ENCODE results near the gene INTS2. TPM values are rescaled to one million over a fixed set of nuclear protein-coding genes. Genes with fewer than 3 reads are reported as not detected.

The INTS2 gene
- polyA plus RNA-seq, 1 donor (not counting 4 experiments of a cell fraction or from before 2014, with no cell fraction given) = 10.4 TPM

- FAIRE-seq = no peak
- H3K27ac ChIP-seq (ENCODE audit: control insufficient read depth, insufficient read depth, low read length) = no peak overlapping the region
- no peaks in the 10 kb centered on the region for H3K27me3 ChIP-seq (ENCODE audit: control insufficient read depth, extremely low read depth, insufficient read depth, low read length)
- H3K9ac ChIP-seq (ENCODE audit: control insufficient read depth, extremely low read depth, insufficient read depth, low read length) = no peak overlapping the region
- H3K9me1 ChIP-seq (ENCODE audit: control insufficient read depth, extremely low read depth, insufficient read depth, low read length) = no peaks in the 10 kb centered on the region
- peaks cover 4 to 7% of the 10 kb centered on the region in 2 experiments for H3K36me3 ChIP-seq (ENCODE audit: control insufficient read depth in 2 of 2, extremely low read depth in 1 of 2, insufficient read depth in 2 of 2, low read length in 2 of 2)
- H4K20me1 ChIP-seq (ENCODE audit: control insufficient read depth, extremely low read depth, insufficient read depth, low read length) = no peaks in the 10 kb centered on the region
- no peaks in the 10 kb centered on the region for H3K9me3 ChIP-seq (ENCODE audit: control insufficient read depth, low read depth, low read length)
- no peaks in the 10 kb centered on the region for H3K79me2 ChIP-seq (ENCODE audit: control insufficient read depth, insufficient read depth, low read length)
- TF ChIP-seq CTCF (optimal IDR thresholded peaks at IDR 0.05 in 1 of 3, IDR thresholded peaks at IDR 0.05 in 1 of 3, conservative IDR thresholded peaks at IDR 0.05 in 1 of 3; ENCODE audit: extremely low read depth in 1 of 3, insufficient read depth in 2 of 3, low read length in 3 of 3) = no peak
- TF ChIP-seq EZH2 (IDR thresholded peaks at IDR 0.05; ENCODE audit: low read length) = no peak
- H3K4me1 ChIP-seq (ENCODE audit: control insufficient read depth, extremely low read depth, insufficient read depth, low read length) = no peaks in the 10 kb centered on the region
- no peak overlapping the region for H3K4me3 ChIP-seq (ENCODE audit: control insufficient read depth in 2 of 3, extremely low read depth in 1 of 3, insufficient read depth in 2 of 3, low read depth in 1 of 3, low read length in 3 of 3)
- dilution Hi-C loops (cut with MboI; ENCODE audit: extremely low pct_ligation_motif_present, low sequenced_read_pairs) = no loop called here
- DNase-seq (ENCODE audit: low read depth, low spot score) = no peak
- H3K4me2 ChIP-seq (ENCODE audit: control insufficient read depth, extremely low read depth, insufficient read depth, low read depth, low read length) = no peak overlapping the region
- no peak overlapping the region for H2AFZ ChIP-seq (ENCODE audit: control insufficient read depth, low read length)
Measured at GRCh38 chr17:61874075-61874474, 53.7 kb downstream of the INTS2 start.

GRCh38 chr17:61872099-61872498 lies 55.7 kb downstream of the INTS2 start:
- peaks cover 4 to 7% of the 10 kb centered on the region in 2 experiments for H3K36me3 ChIP-seq (ENCODE audit: control insufficient read depth in 2 of 2, extremely low read depth in 1 of 2, insufficient read depth in 2 of 2, low read length in 2 of 2)
- H3K9ac ChIP-seq (ENCODE audit: control insufficient read depth, extremely low read depth, insufficient read depth, low read length) = no peak overlapping the region
- H3K4me1 ChIP-seq (ENCODE audit: control insufficient read depth, extremely low read depth, insufficient read depth, low read length) = no peaks in the 10 kb centered on the region
- no peaks in the 10 kb centered on the region for H3K9me1 ChIP-seq (ENCODE audit: control insufficient read depth, extremely low read depth, insufficient read depth, low read length)
- no peak overlapping the region for H3K4me3 ChIP-seq (ENCODE audit: control insufficient read depth in 2 of 3, extremely low read depth in 1 of 3, insufficient read depth in 2 of 3, low read depth in 1 of 3, low read length in 3 of 3)
- no peaks in the 10 kb centered on the region for H4K20me1 ChIP-seq (ENCODE audit: control insufficient read depth, extremely low read depth, insufficient read depth, low read length)
- dilution Hi-C loops (cut with MboI; ENCODE audit: extremely low pct_ligation_motif_present, low sequenced_read_pairs) = no loop called here
- H3K27me3 ChIP-seq (ENCODE audit: control insufficient read depth, extremely low read depth, insufficient read depth, low read length) = no peaks in the 10 kb centered on the region
- no peaks in the 10 kb centered on the region for H3K79me2 ChIP-seq (ENCODE audit: control insufficient read depth, insufficient read depth, low read length)
- no peak for FAIRE-seq
- H3K27ac ChIP-seq (ENCODE audit: control insufficient read depth, insufficient read depth, low read length) = no peak overlapping the region
- TF ChIP-seq EZH2 (IDR thresholded peaks at IDR 0.05; ENCODE audit: low read length) = no peak
- TF ChIP-seq CTCF (optimal IDR thresholded peaks at IDR 0.05 in 1 of 3, IDR thresholded peaks at IDR 0.05 in 1 of 3, conservative IDR thresholded peaks at IDR 0.05 in 1 of 3; ENCODE audit: extremely low read depth in 1 of 3, insufficient read depth in 2 of 3, low read length in 3 of 3) = no peak
- H2AFZ ChIP-seq (ENCODE audit: control insufficient read depth, low read length) = no peak overlapping the region
- H3K4me2 ChIP-seq (ENCODE audit: control insufficient read depth, extremely low read depth, insufficient read depth, low read depth, low read length) = no peak overlapping the region
- H3K9me3 ChIP-seq (ENCODE audit: control insufficient read depth, low read depth, low read length) = no peaks in the 10 kb centered on the region
- no peak for DNase-seq (ENCODE audit: low read depth, low spot score)
